CD4-positive, alpha-beta T cell (primary cell): ENCODE results near the gene OGT. TPM values are rescaled to one million over a fixed set of nuclear protein-coding genes. Genes with fewer than 3 reads are reported as not detected.

Experiments
- ATAC-seq: fragments of 200-7000 bp; cut with Tn5 transposase; one replicate; pipeline ENCODE4 v1.10.0; 2022; ENCODE audit warnings: mild to moderate bottlenecking; ENCODE audit not compliant: poor library complexity
- CTCF ChIA-PET: fragments of 350-600 bp; sonication (Branson Sonifier 250); formaldehyde crosslinking; loops from one replicate; lab custom pipeline; 2021; ENCODE audit warnings: antibody characterized with exemption, inconsistent platforms; lab: Charles Lee
- POLR2A ChIA-PET: fragments of 350-600 bp; sonication (Branson Sonifier 250); formaldehyde crosslinking; loops from one replicate; lab custom pipeline; 2021; ENCODE audit warnings: antibody characterized with exemption, inconsistent platforms; lab: Charles Lee
- DNase-seq, 14 experiments: peaks; one replicate each; pipeline ENCODE4 v3.0.0-alpha.2; 2013 to 2020; ENCODE audit warnings: mixed read lengths in 2 of 14
- H3K27ac ChIP-seq, 2 donors: one replicate each; pipeline versions ENCODE4 v1.5.1 to v1.7.0; 2013; ENCODE audit warnings: low read length in 2 of 2, low read depth in 1 of 2, mild to moderate bottlenecking in 1 of 2
- H3K27me3 ChIP-seq, 2 experiments: 1 replicate in 1 of 2; 2 replicates in 1 of 2; pipeline versions ENCODE4 v1.6.1 to v1.7.0; 2013; ENCODE audit warnings: low read length in 2 of 2, control low read depth in 1 of 2, mild to moderate bottlenecking in 1 of 2, moderate library complexity in 1 of 2; ENCODE audit not compliant: insufficient read depth in 2 of 2, control insufficient read depth in 1 of 2
- H3K36me3 ChIP-seq: one replicate; pipeline ENCODE4 v1.6.1; 2013; ENCODE audit warnings: low read length, control low read depth; ENCODE audit not compliant: insufficient read depth
- H3K4me1 ChIP-seq: one replicate; pipeline ENCODE4 v1.6.1; 2013; ENCODE audit warnings: low read length, control low read depth; ENCODE audit not compliant: insufficient read depth
- H3K4me3 ChIP-seq: one replicate; pipeline ENCODE4 v1.5.1; 2013; ENCODE audit warnings: mild to moderate bottlenecking, low read length, moderate library complexity
- H3K9me3 ChIP-seq, 2 experiments: 1 replicate in 1 of 2; 2 replicates in 1 of 2; pipeline versions ENCODE4 v1.6.1 to v1.7.0; 2013; ENCODE audit warnings: low read length in 2 of 2, mild to moderate bottlenecking in 2 of 2, control low read depth in 1 of 2, moderate library complexity in 1 of 2; ENCODE audit not compliant: control insufficient read depth in 1 of 2, insufficient read depth in 1 of 2
- H3K27ac Mint-ChIP-seq: one replicate; pipeline ENCODE4 v1.8.0; 2020; ENCODE audit warnings: mixed read lengths
- H3K27me3 Mint-ChIP-seq: one replicate; pipeline ENCODE4 v1.8.0; 2021; ENCODE audit warnings: mixed read lengths
- H3K36me3 Mint-ChIP-seq: one replicate; pipeline ENCODE4 v1.8.0; 2021; ENCODE audit warnings: low read depth, mixed read lengths
- H3K4me1 Mint-ChIP-seq: one replicate; pipeline ENCODE4 v1.8.0; 2021; ENCODE audit warnings: low read depth, mixed read lengths
- H3K4me3 Mint-ChIP-seq: one replicate; pipeline ENCODE4 v1.8.0; 2020; ENCODE audit warnings: mild to moderate bottlenecking, mixed read lengths
- H3K9me3 Mint-ChIP-seq: one replicate; pipeline ENCODE4 v1.8.0; 2020; ENCODE audit warnings: mixed read lengths
- CTCF ChIP-seq: fragments of 200-600 bp; IDR thresholded peaks from one replicate; pipeline ENCODE4 v1.8.0; 2022; ENCODE audit warnings: antibody characterized with exemption, mild to moderate bottlenecking
- intact Hi-C, 2 experiments: fragments of 100-400 bp; cut with DNase I in 1 of 2; cut with micrococcal nuclease in 1 of 2; formaldehyde crosslinking; loops; one replicate each; pipeline versions ENCODE4 v1.15.1 to v1.9.0; 2023 to 2025; cut with DNase I, micrococcal nuclease
- total RNA-seq, 174 experiments: library from RNA in 2 of 174; stranded (reverse) in 2 of 174; gene quantifications; one replicate each; pipeline ENCODE4 v1.2.3 and lab custom pipeline; 2021 to 2026

The OGT gene
- total RNA-seq, 2 experiments from 2014 or later: 279 to 295 TPM

- Histone ChIP-seq H3K9me3 (no peaks in the 10 kb centered on the region), H3K4me3 (no peak overlapping the region), H3K4me1 (peaks cover 2% of the 10 kb centered on the region), H3K36me3 (no peaks in the 10 kb centered on the region), H3K27me3 (no peaks in the 10 kb centered on the region), H3K27ac (no peak overlapping the region)
- H3K27ac Mint-ChIP-seq: no peak overlapping the region
- H3K36me3 Mint-ChIP-seq: no peaks in the 10 kb centered on the region
- no peak for TF ChIP-seq CTCF
- ATAC-seq (no peak), DNase-seq (no peak)
- intact Hi-C loops: loop anchor here in 1 of 2 experiments (2.0 kb wide), 2 partner anchors 18 to 40 kb away; partner anchors contain the start of gene OGT
- POLR2A ChIA-PET: interaction anchor here (2.1 kb wide), 1 partner anchor 17 kb away, joined by 9 read pairs; the partner anchor contains the start of gene OGT
- peaks cover 8% of the 10 kb centered on the region for H3K4me1 Mint-ChIP-seq
- CTCF ChIA-PET: no interaction called here
- H3K27me3 Mint-ChIP-seq: no peaks in the 10 kb centered on the region
- no peaks in the 10 kb centered on the region for H3K9me3 Mint-ChIP-seq
- H3K4me3 Mint-ChIP-seq: no peak overlapping the region
Observed at GRCh38 chrX:71515038-71515396, 17.9 kb upstream of the OGT start.

- no peak for ATAC-seq
- H3K36me3 Mint-ChIP-seq: no peaks in the 10 kb centered on the region
- Histone ChIP-seq H3K4me1 (no peaks in the 10 kb centered on the region), H3K9me3 (no peaks in the 10 kb centered on the region), H3K27me3 (no peaks in the 10 kb centered on the region), H3K27ac (no peak overlapping the region), H3K4me3 (no peak overlapping the region), H3K36me3 (no peaks in the 10 kb centered on the region)
- CTCF ChIA-PET: no interaction called here
- no peak overlapping the region for H3K27ac Mint-ChIP-seq
- no peak overlapping the region for H3K4me3 Mint-ChIP-seq
- DNase-seq: no peak
- TF ChIP-seq CTCF: no peak
- POLR2A ChIA-PET: no interaction called here
- intact Hi-C loops: no loop called here
- H3K4me1 Mint-ChIP-seq: no peaks in the 10 kb centered on the region
- H3K27me3 Mint-ChIP-seq: no peaks in the 10 kb centered on the region
- H3K9me3 Mint-ChIP-seq: no peaks in the 10 kb centered on the region
Observed at GRCh38 chrX:71525316-71525715, 7.6 kb upstream of the OGT start.

GRCh38 chrX:71532078-71532752, 689 bp upstream of the OGT start:
- Mint-ChIP-seq H3K4me3 (peak overlapping the region; percentile 99), H3K36me3 (peaks cover 50% of the 10 kb centered on the region), H3K4me1 (peaks cover 33% of the 10 kb centered on the region), H3K27ac (peak overlapping the region; percentile 98), H3K9me3 (no peaks in the 10 kb centered on the region), H3K27me3 (no peaks in the 10 kb centered on the region)
- Histone ChIP-seq H3K36me3 (no peaks in the 10 kb centered on the region), H3K4me3 (peak overlapping the region; percentile 97), H3K9me3 (no peaks in the 10 kb centered on the region), H3K27me3 (no peaks in the 10 kb centered on the region), H3K27ac (peak overlapping the region; percentile 87 to 93), H3K4me1 (peaks cover 18% of the 10 kb centered on the region)
- intact Hi-C loops: loop anchor here (2.0 to 5.0 kb wide), 4 partner anchors 17 to 420 kb away; partner anchors contain the start of genes IL2RG (in 1 of the 2) and TAF1 (in 1 of the 2)
- ChIA-PET POLR2A (interaction anchor here (0.8 to 5.7 kb wide), 16 partner anchors 13 to 745 kb away, joined by 3 to 84 read pairs (median 9); partner anchors contain the start of genes IL2RG, MED12, NONO and RPS4X), CTCF (interaction anchor here (1.6 kb wide), 1 partner anchor 90 kb away, joined by 3 read pairs; no protein-coding TSS in a partner anchor)
- no peak for TF ChIP-seq CTCF
- ATAC-seq (peak; percentile 62), DNase-seq (peak; percentile 35 to 90 (median 52))
